Stimulated activated CD8-positive, alpha-beta memory T cell treated with anti-CD3 and anti-CD28 coated beads, Interleukin-4, amount 100 ng/mL, for 4 hours (primary cell): Measurements from ENCODE around the gene EXOC3L4.

ENCODE experiments used
- DNase-seq, 2 donors: peaks; one replicate each; pipeline ENCODE4 v3.0.0-alpha.2; 2020; ENCODE audit warnings: low read depth in 2 of 2, low spot score in 1 of 2

Gene EXOC3L4

DNA sequence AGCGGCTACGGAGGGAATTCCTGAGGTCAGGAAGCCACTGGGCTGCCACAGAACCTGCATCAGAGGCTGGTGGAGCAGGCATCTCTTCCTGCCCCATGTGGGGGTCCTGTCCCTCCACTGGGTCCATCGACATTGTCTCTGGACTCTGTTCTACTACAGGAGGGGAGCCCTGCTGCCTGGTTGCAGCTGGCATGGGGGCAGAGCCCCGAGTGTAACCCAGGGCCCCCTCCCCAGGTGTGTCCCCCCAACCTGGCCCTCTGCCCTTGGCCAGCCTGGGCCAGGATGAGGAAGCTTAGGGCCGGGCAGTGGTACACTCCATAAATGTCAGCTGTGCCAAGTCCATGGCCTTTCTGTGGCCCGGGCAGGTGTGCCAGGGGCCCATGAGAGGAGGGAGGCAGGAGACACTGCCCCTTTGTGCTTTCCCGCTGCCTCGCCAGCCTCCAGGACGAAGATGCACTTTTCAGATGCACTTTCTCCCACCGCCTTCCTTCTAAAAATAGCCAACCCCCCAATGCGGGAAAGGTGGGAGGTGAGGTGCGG, 4.0 kb upstream of the EXOC3L4 start:
- DNase-seq: no peak

DNA sequence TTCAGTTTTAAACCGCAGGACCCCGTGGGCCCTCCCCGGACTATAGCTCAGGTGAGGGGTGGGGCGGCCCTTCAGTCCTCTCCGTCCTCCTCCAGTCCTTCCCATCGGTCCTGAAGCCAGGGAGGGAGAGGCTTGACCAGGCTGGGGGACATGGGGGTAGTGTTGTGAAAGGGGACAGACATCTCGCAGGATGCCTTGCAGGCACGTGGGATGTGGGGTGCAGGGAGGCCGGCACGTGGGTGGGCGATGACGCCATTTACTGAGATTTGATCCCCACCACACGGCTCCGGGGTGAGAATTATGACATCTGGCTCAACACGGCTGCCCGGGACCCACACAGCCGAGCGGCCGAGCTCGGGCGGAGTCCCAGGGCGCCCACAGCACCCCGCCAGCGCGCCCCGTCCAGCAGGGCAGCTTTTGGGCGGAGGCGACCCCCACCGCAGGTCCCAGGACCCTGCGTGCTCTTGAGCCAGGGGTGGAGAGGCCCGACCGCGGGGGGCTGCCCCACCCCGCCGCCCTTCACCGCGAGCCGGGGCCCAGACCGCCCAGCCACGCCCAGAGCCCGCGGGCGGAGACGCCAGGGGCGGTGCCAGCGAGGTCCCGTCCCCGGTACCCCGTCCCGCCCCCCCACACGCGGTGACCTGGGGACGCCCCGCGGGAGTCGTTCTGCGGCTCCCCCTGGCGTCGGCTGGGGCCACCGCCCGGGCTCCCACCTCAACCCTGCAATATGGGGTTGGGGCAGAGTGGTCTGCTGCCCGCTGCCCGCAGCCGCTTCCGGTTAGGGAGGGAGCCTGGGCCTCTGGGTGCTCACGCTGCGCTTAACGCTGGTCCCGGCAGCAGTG, 3.3 kb upstream of the EXOC3L4 start:
- DNase-seq: peak; percentile 50 to 64

DNA sequence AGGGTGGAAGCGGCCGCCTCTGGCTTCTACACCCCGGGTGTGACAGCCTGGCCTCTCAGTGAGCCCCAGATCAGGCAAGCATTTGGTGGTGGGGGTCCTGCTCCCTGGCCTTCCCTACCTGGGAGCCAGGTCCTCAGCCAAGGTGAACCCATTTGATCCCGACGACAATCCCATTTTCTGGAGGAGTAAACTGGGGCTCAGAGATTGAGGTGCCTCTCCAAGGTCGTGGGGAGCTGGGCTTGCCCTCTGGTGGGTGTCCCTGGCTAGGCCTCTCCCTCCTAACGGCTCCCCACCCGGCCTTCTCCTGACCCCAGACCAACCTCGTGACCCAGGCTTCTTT, 2.7 kb upstream of the EXOC3L4 start:
- no peak for DNase-seq

DNA sequence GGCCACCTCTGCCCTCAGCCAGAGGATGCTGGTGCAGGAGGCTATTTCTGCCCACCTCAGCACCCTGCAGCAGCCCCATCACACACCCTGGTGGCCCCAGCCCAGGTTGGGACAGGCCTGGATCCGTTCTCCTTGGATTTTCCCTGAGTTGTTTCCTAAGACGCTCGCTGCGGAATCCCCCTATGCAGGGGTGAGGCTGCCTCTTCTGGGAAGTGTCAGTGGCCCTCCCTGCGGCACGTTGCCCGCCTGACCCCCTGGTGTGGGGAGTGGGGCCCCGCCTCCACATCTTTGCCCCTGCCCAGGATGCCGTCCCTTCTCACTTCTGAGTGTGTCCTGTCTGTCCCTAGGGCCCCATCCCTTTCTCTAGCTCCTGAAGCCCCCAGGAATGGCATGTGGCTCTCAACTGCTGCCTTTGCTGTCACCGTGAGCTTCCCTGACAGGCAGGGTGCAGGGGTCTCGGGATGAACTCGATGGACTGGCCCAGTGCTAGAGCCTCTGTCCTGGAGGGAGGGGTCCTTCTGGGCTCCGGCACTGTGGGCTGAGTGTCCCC, 594 bp upstream of the EXOC3L4 start:
- no peak for DNase-seq

DNA sequence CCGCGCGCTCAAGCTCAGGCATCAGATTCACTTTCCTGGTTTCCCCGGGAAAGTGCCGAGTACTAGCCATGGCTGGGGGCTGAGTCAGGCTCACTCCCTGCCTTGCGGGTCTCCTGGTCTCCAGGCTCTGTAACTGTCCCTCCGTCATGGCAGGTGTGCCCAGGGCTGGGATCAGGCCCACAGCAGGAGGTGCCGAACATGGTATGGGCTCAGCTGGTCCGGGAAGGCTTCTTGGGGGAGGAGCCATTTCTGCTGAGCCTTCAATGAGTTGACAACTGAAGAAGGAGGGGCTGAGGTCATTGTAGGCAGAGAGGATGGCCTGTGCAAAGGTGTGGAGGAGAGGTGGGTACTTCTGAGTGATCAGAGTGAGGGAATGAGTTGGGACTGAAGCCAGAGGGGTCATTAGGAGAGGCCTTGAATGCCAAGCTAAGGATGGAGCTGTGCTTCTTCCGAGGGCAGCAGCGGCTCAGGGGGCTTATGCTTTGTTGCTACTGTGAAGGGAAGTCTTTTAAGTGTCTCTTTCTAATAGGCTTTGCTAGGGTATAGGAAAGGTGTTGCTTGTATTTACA, 769 bp downstream of the EXOC3L4 start:
- DNase-seq: no peak

DNA sequence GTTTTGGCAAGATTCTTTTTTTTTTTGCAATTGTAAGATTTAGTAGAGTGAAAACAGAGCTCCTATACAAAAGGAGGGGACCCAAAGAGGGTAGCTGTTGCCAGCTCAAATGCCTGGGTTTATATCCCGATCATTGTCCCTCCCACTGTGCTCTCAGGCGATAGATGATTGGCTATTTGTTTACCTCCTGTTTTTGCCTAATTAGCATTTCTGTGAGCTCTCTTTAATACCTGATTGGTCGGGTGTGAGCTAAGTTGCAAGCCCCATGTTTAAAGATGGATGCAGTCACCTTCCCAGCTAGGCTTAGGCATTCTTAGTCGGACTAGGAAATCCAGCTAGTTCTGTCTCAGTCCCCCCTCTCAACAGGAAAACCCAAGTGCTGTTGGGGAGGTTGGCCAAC, 1.9 kb downstream of the EXOC3L4 start:
- no peak for DNase-seq

DNA sequence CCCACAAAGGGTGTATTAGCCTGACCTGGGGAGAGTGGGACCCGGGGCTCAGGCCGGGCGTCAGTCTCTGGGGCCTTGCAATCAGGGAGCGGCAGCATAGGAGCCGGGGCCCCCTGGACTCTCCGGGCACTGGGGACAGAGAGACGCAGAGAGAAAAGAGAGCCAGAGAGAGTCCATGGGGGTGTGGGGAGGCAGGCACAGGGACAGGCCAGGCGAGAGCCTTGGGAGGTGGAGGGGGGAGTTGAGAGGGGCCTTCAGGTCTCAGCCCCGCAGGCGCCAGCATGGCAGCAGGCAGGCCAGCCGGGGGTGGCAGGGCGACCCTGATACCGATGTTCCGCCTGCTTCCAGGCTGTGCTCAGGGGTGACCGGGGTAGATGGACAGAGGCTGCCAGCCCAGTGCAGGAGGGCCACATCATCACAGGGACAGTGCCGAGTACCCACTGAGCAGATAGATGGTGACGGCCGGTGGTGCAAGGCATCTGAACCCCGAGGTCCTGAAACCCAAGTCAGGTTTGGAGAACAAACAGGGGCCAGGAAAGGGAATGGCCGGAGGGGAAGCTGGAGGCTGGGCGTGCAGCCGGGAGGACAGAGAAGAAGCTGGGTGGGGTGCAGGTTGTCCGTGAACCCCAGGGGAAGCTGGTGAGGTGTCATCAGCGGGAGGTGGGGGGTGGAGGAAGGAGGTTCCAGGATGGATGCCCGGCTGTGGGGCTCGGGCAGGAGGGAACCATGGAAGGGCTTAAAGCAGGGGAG, 2.9 kb downstream of the EXOC3L4 start:
- DNase-seq: no peak

DNA sequence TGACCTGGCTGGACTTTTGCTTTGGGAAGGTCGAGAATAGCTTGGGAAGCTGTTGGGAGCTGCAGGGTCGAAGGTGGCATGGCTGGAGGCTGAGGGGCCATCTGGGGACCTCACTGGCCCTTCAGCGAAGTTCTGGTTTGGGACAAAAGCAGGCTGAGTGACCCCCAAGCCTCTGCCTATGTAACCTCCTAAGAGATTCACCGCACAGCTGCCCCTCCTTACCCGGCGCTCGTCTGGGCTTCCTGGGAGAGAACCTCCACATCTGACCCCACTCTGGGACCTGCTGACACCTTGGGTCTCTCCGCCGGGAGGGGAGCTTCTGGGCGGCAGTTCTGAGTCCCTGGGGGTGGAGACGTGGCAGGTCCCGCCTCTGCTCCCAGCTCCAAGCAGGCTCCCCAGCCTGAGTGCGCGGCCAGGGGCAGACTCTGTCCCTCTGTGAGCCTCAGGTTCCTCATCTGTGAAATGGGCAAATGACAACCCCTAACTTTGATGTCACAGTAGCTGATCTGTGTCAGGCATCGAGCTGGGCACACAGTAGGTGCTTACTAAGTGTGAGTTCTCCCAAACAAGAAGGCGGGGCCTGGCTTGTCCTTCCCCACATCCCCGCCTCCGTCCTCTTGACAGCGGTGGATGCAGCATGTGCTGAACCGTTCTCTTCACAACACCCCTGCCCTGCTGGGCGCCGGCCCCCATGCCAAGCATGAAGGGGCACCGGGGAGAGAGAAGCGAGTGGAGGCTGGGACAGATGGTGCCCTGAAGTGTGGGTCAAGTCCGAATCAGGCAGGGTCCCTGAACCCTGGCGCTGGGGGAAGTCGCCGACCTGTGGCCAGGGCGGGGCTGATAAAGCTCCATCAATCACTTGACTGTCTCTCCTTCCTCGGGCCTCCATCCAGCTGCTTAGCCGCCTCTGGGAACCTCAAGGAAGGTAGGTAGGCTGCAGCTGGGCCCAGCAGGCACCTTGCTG, 3.8 kb downstream of the EXOC3L4 start:
- no peak for DNase-seq

DNA sequence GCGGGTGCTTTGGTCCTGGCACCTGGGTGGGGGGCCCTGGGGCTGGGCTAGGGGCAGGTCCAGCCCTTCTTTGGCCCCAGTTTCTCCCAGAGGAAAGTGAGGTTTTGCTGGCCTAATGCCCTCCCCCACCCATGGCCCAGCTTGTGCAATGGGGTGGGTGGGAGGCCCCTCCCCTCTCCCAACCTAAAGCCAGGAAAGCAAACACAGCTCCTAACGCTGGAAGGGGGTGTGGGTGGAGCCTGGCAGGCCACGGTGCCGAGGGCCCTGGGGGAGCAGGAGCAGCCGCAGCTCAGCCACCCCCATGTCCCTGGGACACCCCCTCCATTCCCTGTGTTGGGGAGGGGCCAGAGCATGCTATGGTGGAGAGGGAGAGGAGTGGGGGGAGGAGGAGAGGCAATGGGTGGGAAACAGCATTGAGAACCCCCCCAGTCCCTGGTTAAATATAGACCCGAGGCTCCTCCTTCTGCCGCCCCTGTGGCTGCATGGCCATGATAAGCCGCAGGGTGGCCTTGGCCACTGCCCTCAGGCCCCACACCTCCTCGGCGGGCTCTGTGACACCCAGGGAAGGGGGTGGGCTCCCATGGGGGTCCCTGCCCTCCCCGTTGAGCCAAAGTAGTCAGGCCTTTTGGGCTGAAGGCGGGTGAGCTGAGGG, 4.7 kb downstream of the EXOC3L4 start:
- no peak for DNase-seq

DNA sequence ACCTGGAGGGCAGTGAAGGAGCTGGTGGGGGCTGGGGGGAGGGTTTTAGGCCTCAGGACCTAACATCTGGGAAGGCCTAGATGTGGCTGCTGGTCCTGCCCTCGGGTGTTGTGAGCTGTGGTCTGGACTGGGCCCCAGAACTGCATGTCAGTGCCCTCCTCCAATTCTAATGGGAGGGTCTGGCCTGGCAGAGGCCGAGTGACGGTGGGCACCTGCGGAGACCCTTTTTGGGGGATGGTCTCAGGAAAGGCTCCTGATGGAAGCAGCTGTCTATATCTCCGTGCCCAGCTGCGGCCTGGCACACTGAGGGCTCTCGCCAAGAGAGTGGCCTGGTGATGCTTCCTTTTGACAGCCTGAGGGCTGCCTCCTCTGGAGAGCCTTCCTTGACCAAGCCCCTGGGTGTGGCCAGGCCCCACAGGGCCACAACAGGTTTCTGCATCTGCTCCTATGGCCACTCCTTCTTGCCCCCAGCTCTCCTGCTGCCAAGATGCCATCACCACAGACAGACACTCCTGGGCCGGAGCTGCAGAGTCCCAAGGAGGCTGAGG, 5.3 kb downstream of the EXOC3L4 start:
- DNase-seq: no peak

DNA sequence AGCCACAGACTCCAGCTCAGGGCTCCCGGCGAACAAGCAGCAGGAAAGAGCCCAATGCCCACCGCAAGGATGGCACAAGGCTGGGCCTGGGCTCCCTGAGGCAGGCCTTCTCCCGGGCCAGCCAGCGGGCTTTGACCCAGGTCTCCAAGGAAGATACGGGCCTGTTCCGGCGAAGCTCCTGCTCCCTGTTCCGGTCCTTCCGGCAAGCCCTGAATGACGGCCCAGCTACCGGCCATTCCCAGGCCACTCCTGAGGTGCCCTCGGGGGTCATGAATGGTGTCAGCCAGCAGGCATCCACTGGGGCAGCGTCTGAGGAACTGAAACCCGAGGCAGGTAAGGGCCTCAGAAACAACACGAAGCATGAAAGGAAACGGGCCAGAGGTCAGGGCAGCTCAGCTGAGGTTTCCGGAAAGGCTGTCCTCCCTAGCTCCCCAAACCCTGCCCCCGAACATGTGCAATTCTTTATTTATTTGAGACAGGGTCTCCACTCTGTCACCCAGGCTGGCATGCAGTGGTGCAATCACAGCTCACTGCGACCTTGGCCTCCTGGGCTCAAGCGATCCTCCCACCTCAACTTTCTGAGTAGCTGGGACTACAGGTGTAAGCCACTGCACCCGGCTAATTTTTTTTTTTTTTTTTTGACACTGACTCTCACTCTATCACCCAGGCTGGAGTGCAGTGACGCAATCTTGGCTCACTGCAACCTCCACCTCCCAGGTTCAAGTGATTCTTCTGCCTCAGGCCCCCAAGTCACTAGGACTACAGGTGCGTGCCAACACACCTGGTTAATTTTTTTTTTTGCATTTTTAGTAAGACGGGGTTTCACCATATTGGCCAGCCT, 6.0 kb downstream of the EXOC3L4 start:
- no peak for DNase-seq

DNA sequence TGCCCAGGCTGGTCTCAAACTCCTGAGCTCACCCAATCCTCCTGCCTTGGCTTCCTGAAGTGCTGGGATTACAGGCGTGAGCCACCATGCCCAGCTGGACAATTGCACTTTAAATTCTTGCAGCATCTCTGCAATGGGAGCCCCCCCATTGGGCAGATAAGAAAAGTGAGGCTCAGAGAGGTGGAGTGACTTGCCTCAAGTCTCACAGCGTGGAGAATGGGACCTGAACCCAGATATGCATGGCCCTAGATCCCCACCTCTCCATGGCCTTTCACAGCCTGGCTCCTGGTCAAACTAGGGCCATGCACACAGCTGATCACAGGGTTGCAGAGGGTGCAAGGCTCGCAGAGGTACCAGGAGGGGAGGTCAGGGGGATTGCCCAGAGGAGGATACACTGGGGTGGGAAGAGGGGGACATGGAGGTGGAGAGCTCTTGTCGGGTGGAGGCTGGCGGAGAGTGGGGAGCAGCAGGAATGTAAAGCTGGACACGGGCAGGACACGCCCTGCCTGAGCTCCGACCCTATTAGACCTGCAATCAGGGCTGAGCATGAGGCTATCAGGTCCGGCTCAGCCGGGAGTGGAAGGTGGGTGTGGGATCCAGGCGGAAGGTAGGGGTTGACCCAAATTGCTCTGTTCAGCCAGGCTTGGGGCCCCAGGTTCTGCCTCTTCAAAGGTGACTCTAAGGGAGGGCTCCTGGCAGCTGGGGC, 6.9 kb downstream of the EXOC3L4 start:
- no peak for DNase-seq

DNA sequence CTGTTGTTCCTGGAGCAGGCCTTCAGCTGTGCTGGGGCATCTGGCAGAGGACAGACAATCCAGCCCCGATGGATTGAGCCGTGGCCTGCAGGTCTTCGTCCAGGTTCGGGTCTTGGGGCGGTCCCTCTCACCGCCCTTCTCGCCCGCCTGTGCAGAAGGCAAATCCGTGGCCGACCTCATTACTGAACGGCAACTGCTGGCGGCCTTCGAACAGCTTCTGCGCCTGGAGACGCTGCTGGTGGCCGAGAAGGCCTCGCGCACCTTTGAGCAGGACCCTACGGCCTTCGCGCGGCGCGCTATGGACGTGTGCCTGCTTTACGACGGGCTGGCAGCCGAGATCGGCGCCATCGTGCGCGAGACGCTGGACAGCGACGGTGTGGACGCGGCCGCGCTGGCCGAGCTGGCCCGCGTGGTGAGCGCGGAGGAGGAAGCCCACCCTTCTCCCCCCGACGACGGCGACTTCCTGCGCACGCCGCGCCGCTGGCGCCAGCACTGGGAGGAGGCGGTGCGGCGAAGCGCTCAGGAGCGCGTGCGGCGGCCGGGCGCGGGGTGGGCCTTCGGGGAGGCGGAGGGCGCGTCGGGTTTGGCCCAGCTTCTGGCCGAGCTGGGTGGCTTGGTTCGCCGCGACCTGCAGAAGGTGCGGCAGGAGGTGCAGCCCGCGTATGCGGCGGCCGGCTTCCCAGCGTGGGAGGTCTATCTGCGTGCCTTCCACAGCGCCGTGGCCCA, 7.6 kb downstream of the EXOC3L4 start:
- no peak for DNase-seq

DNA sequence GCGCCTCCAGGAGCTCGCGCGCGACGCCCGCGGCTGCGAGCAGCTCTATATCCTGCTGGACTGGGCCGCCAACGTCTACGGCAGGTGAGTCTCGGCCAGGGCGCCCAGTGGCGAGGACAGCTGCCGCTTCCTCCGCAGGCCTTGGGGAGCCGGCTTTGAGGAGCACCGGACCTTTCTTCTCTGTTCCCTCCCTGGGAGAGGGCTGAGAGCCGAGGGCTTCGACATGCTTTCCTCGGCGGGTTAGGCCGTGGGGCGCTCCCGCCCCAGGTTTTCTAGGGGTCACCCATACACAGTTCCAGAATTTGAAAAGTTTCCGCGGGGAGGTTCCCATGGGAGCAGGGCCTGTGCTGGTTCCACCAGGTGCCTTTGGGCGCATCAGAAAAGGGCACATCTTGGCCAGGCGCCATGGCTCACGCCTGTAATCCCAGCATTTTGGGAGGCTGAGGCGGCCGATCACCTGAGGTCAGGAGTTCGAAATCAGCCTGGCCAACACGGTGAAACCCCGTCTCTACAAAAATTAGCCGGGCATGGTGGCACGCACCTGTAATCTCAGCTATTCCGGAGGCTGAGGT, 8.2 kb downstream of the EXOC3L4 start:
- no peak for DNase-seq

DNA sequence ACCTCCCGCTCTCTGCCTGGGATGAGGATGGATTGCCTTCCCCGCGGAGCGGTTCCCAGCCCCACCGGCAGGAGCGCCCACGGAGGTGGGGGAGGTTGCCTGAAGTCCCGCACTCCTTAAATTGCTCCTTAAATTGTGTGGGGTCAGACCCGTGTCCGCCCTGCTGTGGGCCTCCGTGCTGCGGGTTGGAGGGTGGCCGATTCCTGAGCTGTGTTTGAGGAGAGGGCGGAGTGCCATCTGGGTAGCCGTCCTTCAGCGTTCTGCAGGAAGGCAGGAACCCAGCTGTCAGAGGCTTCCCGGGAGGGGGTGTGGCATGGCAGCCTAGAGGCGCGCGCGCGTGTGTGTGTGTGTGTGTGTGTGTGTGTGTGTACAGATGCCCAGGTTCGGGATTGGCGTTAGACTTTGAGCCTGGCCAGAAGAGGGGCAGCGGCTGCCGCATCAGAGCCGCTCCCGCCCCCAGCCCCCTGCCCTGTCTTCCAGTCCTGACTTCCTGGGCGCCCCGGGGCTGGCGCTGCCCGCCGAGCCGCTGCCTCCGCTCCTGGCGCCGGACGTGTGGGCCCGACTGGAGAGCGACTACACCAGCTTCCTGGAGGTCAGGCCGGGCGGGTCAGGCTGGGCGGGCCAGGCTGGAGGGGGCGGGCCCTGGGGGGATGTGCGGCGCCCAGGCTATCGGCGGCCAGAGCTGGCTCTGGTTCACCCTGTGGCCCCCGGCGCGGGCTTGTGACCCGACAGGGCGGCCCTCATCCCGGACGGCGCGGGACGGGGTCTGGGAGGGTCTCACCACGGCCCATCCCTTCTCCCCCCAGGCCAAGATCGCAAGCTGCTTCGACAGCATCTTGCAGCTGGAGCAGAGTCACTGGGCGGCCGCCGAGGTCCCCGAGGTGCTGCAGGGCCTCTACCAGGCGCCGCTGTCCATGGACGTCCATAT, 9.2 kb downstream of the EXOC3L4 start:
- DNase-seq: no peak

DNA sequence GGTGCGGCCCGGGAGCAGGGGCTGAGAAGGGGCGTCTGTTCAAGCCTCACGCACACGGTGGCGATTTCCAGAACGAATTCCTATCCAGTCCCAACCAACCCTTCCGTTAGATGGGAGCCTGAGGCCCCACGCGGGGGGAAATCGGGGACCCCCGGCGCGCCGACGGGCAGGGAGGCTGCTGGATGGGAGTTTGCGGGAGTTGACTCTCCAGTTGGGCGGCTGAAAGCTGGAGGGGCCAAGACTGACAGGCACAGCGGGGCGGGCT, 9.8 kb downstream of the EXOC3L4 start:
- DNase-seq: no peak
